Liver (tissue), 9 donors: ENCODE results near the gene PDZD2. TPM values are rescaled to one million over a fixed set of nuclear protein-coding genes. Genes with fewer than 3 reads are reported as not detected.

Experiments used
- DNase-seq: peaks from one replicate; pipeline ENCODE4 v3.0.0-alpha.2; 2017; ENCODE audit warnings: low spot score
- H3K27ac ChIP-seq, 2 donors: one replicate each; pipeline ENCODE4 v1.7.0; 2013; ENCODE audit warnings: inconsistent platforms in 2 of 2, low read length in 2 of 2, control low read depth in 1 of 2, low read depth in 1 of 2, mild to moderate bottlenecking in 1 of 2
- H3K27me3 ChIP-seq, 4 donors: one replicate each; pipeline versions ENCODE4 v1.6.1 to v1.7.0; 2013; ENCODE audit warnings: low read length in 3 of 4, inconsistent platforms in 1 of 4, mild to moderate bottlenecking in 1 of 4, moderate library complexity in 1 of 4; ENCODE audit not compliant: control insufficient read depth in 4 of 4, insufficient read depth in 4 of 4
- H3K36me3 ChIP-seq, 4 donors: one replicate each; pipeline versions ENCODE4 v1.6.1 to v1.7.0; 2013; ENCODE audit warnings: low read length in 3 of 4, mild to moderate bottlenecking in 3 of 4, low read depth in 1 of 4, moderate library complexity in 1 of 4; ENCODE audit not compliant: control insufficient read depth in 4 of 4, insufficient read depth in 3 of 4
- H3K4me1 ChIP-seq, 4 donors: one replicate each; pipeline versions ENCODE4 v1.6.1 to v1.7.0; 2013; ENCODE audit warnings: low read length in 3 of 4, mild to moderate bottlenecking in 3 of 4, moderate library complexity in 1 of 4; ENCODE audit not compliant: control insufficient read depth in 4 of 4, insufficient read depth in 4 of 4
- H3K4me3 ChIP-seq, 3 donors: one replicate each; pipeline versions ENCODE4 v1.6.1 to v1.7.0; 2013; ENCODE audit warnings: low read length in 3 of 3, control low read depth in 1 of 3, low read depth in 1 of 3, mild to moderate bottlenecking in 1 of 3
- H3K9ac ChIP-seq, 2 donors: one replicate each; pipeline ENCODE4 v1.7.0; 2013; ENCODE audit warnings: low read length in 2 of 2, mild to moderate bottlenecking in 2 of 2, moderate library complexity in 2 of 2, control low read depth in 1 of 2, low read depth in 1 of 2
- H3K9me3 ChIP-seq, 4 donors: one replicate each; pipeline versions ENCODE4 v1.6.1 to v1.7.0; 2013; ENCODE audit warnings: low read length in 3 of 4; ENCODE audit not compliant: control insufficient read depth in 4 of 4
- EGR1 ChIP-seq, 2 donors: IDR thresholded peaks; 2 replicates each; pipeline ENCODE4 v1.6.1; 2016 to 2018; ENCODE audit warnings: antibody characterized with exemption in 2 of 2, low read depth in 2 of 2
- FOXA2 ChIP-seq: IDR thresholded peaks from 2 replicates; pipeline ENCODE4 v1.6.1; 2016; ENCODE audit warnings: antibody characterized with exemption
- GABPA ChIP-seq, 2 donors: IDR thresholded peaks in 1 of 2; conservative IDR thresholded peaks in 1 of 2; 2 replicates each; pipeline ENCODE4 v1.6.1; 2016; ENCODE audit warnings: antibody characterized with exemption in 2 of 2, mild to moderate bottlenecking in 1 of 2, moderate library complexity in 1 of 2
- HNF4A ChIP-seq, 2 donors: conservative IDR thresholded peaks; 2 replicates each; pipeline ENCODE4 v1.6.1; 2016; ENCODE audit warnings: antibody characterized with exemption in 2 of 2, mild to moderate bottlenecking in 2 of 2
- HNF4G ChIP-seq: IDR thresholded peaks from 2 replicates; pipeline ENCODE4 v1.6.1; 2016; ENCODE audit warnings: antibody characterized with exemption
- JUND ChIP-seq, 2 donors: IDR thresholded peaks; 2 replicates each; pipeline ENCODE4 v1.6.1; 2016; ENCODE audit warnings: antibody characterized with exemption in 2 of 2
- MAX ChIP-seq: IDR thresholded peaks from 2 replicates; pipeline ENCODE4 v1.6.1; 2016; ENCODE audit warnings: antibody characterized with exemption
- NR2F2 ChIP-seq: IDR thresholded peaks from 2 replicates; pipeline ENCODE4 v1.6.1; 2016; ENCODE audit warnings: antibody characterized with exemption
- RAD21 ChIP-seq, 2 donors: IDR thresholded peaks; 2 replicates each; pipeline ENCODE4 v1.6.1; 2016; ENCODE audit warnings: antibody characterized with exemption in 2 of 2, mild to moderate bottlenecking in 2 of 2
- RXRA ChIP-seq, 2 donors: IDR thresholded peaks; 2 replicates each; pipeline ENCODE4 v1.6.1; 2017 to 2018; ENCODE audit warnings: antibody characterized with exemption in 2 of 2, mild to moderate bottlenecking in 1 of 2
- SP1 ChIP-seq: IDR thresholded peaks from 2 replicates; pipeline ENCODE4 v1.6.1; 2018; ENCODE audit warnings: antibody characterized with exemption, mild to moderate bottlenecking
- TAF1 ChIP-seq: conservative IDR thresholded peaks from 2 replicates; pipeline ENCODE4 v1.6.1; 2016; ENCODE audit warnings: antibody characterized with exemption, mild to moderate bottlenecking
- YY1 ChIP-seq: IDR thresholded peaks from 2 replicates; pipeline ENCODE4 v1.6.1; 2016; ENCODE audit warnings: antibody characterized with exemption, mild to moderate bottlenecking
- ZBTB33 ChIP-seq: IDR thresholded peaks from 2 replicates; pipeline ENCODE4 v1.6.1; 2016; ENCODE audit warnings: antibody characterized with exemption
- WGBS: extraction: QIAGEN DNeasy Blood & Tissue Kit; methylation state at CpG from one replicate; pipeline ENCODE4 v1.1.7; 2013; 5-methylcytosine and 5-hydroxymethylcytosine counted together
- polyA plus RNA-seq, 2 donors: library from polyadenylated mRNA; stranded (reverse) in 1 of 2; unstranded in 1 of 2; fragments of 200-250 nt in 1 of 2; fragments of >200 nt in 1 of 2; fragmentation: Nextera tagmentation in 1 of 2; extraction: Ambion mirVana in 1 of 2; gene quantifications; one replicate each; pipeline versions ENCODE4 v1.2.1 to v1.2.3, GENCODE V29; 2013 to 2015
- total RNA-seq, 2 donors: library from RNA; depleted of rRNA; stranded (reverse); fragments of >200 nt; gene quantifications; one replicate each; pipeline ENCODE4 v1.2.3, GENCODE V29; 2014
- TF ChIP-seq, protein P1 (sequence below): fragments of 150-350 bp; IDR thresholded peaks from 2 replicates; pipeline ENCODE4 v1.5.1; 2017; ENCODE audit warnings: improper control_type of control experiment, low read depth, low read length; ENCODE audit not compliant: missing input control
- TF ChIP-seq, protein P2 (sequence below): IDR thresholded peaks from 2 replicates; pipeline ENCODE4 v1.6.1; 2016; ENCODE audit warnings: antibody characterized with exemption, mild to moderate bottlenecking
- TF ChIP-seq, protein P3 (sequence below): IDR thresholded peaks from 2 replicates; pipeline ENCODE4 v1.6.1; 2016; ENCODE audit warnings: antibody characterized with exemption
- donor health status: healthy.
- donor health status: healthy.
- donor health status: healthy.
- donor health status: healthy.
- donor health status: healthy.

PDZD2 gene
- total and polyA plus RNA-seq, 4 donors, result 0.27 to 1.1 (median 0.54) TPM

GRCh38 chr5:31825518-31826068 is 186.7 kb downstream of the PDZD2 start:
- H3K9me3 ChIP-seq, result peaks cover 0 to 2% (median under 1%) of the 10 kb centered on the region in 4 donors
- no peaks in the 10 kb centered on the region for H3K4me1 ChIP-seq
- H3K4me3 ChIP-seq, result no peak overlapping the region
- WGBS, result 19% methylated on average over 8 of the region's 8 CpGs
- no peak for TF ChIP-seq EGR1 (IDR thresholded peaks at IDR 0.05; ENCODE audit: low read depth in 2 of 2)
- TF ChIP-seq RAD21 (IDR thresholded peaks at IDR 0.05), result peak; percentile 84 to 87
- TF ChIP-seq FOXA2, result no peak
- no peak for TF ChIP-seq ZBTB33
- TF ChIP-seq, protein P1, sequence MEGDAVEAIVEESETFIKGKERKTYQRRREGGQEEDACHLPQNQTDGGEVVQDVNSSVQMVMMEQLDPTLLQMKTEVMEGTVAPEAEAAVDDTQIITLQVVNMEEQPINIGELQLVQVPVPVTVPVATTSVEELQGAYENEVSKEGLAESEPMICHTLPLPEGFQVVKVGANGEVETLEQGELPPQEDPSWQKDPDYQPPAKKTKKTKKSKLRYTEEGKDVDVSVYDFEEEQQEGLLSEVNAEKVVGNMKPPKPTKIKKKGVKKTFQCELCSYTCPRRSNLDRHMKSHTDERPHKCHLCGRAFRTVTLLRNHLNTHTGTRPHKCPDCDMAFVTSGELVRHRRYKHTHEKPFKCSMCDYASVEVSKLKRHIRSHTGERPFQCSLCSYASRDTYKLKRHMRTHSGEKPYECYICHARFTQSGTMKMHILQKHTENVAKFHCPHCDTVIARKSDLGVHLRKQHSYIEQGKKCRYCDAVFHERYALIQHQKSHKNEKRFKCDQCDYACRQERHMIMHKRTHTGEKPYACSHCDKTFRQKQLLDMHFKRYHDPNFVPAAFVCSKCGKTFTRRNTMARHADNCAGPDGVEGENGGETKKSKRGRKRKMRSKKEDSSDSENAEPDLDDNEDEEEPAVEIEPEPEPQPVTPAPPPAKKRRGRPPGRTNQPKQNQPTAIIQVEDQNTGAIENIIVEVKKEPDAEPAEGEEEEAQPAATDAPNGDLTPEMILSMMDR, result peak; percentile 61
- no peak for TF ChIP-seq YY1
- TF ChIP-seq JUND (IDR thresholded peaks at IDR 0.05), result no peak
- no peak for TF ChIP-seq NR2F2
- no peak for TF ChIP-seq GABPA (IDR thresholded peaks at IDR 0.05 in 1 of 2, conservative IDR thresholded peaks at IDR 0.05 in 1 of 2)
- TF ChIP-seq RXRA (IDR thresholded peaks at IDR 0.05), result no peak
- TF ChIP-seq HNF4A (conservative IDR thresholded peaks at IDR 0.05), result no peak
- H3K27me3 ChIP-seq, result peaks cover 0 to 3% (median 1%) of the 10 kb centered on the region in 4 donors
- no peak overlapping the region for H3K9ac ChIP-seq
- peak; percentile 38 for DNase-seq
- no peak overlapping the region for H3K27ac ChIP-seq
- no peaks in the 10 kb centered on the region for H3K36me3 ChIP-seq

DNA sequence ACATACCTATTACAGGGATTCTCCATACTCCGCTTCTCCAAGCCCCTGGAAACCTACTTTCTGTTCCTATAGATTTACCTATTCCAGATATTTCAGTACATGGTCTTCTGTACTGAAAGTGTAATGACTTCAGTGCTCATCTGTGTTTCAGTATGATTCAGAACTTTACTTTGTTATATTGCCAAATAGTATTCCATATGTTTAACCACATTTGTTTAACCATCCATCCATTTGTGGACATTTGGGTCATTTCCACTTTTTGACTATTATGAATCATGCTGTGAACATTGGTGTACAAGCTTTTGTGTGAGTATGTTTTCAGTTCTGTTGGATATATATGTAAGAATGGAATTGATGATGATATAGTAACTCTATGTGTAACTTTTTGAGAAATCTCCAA is 188.9 kb downstream of the PDZD2 start:
- Histone ChIP-seq H3K27me3 (peaks cover 0 to 3% (median 1%) of the 10 kb centered on the region in 4 donors), H3K9ac (no peak overlapping the region), H3K36me3 (no peaks in the 10 kb centered on the region), H3K4me1 (no peaks in the 10 kb centered on the region), H3K4me3 (no peak overlapping the region), H3K27ac (no peak overlapping the region), H3K9me3 (peaks cover 0 to 2% (median under 1%) of the 10 kb centered on the region in 4 donors)
- no peak for DNase-seq
- TF ChIP-seq HNF4G, result no peak
- no peak for TF ChIP-seq TAF1
- TF ChIP-seq NR2F2, result no peak
- no peak for TF ChIP-seq MAX
- WGBS, result 100% methylated on average over 1 of the region's 1 CpG

- no peaks in the 10 kb centered on the region for H3K27me3 ChIP-seq
- WGBS, result 88% methylated on average over 4 of the region's 4 CpGs
- H3K27ac ChIP-seq, result no peak overlapping the region
- DNase-seq, result no peak
- H3K9ac ChIP-seq, result no peak overlapping the region
- peaks cover 0 to 2% (median under 1%) of the 10 kb centered on the region in 4 donors for H3K9me3 ChIP-seq
- no peak overlapping the region for H3K4me3 ChIP-seq
- H3K36me3 ChIP-seq, result no peaks in the 10 kb centered on the region
- no peaks in the 10 kb centered on the region for H3K4me1 ChIP-seq
- TF ChIP-seq ZBTB33, result no peak
- TF ChIP-seq NR2F2, result no peak
- no peak for TF ChIP-seq MAX
- TF ChIP-seq GABPA (IDR thresholded peaks at IDR 0.05 in 1 of 2, conservative IDR thresholded peaks at IDR 0.05 in 1 of 2), result no peak
- no peak for TF ChIP-seq SP1
- TF ChIP-seq, protein P2, sequence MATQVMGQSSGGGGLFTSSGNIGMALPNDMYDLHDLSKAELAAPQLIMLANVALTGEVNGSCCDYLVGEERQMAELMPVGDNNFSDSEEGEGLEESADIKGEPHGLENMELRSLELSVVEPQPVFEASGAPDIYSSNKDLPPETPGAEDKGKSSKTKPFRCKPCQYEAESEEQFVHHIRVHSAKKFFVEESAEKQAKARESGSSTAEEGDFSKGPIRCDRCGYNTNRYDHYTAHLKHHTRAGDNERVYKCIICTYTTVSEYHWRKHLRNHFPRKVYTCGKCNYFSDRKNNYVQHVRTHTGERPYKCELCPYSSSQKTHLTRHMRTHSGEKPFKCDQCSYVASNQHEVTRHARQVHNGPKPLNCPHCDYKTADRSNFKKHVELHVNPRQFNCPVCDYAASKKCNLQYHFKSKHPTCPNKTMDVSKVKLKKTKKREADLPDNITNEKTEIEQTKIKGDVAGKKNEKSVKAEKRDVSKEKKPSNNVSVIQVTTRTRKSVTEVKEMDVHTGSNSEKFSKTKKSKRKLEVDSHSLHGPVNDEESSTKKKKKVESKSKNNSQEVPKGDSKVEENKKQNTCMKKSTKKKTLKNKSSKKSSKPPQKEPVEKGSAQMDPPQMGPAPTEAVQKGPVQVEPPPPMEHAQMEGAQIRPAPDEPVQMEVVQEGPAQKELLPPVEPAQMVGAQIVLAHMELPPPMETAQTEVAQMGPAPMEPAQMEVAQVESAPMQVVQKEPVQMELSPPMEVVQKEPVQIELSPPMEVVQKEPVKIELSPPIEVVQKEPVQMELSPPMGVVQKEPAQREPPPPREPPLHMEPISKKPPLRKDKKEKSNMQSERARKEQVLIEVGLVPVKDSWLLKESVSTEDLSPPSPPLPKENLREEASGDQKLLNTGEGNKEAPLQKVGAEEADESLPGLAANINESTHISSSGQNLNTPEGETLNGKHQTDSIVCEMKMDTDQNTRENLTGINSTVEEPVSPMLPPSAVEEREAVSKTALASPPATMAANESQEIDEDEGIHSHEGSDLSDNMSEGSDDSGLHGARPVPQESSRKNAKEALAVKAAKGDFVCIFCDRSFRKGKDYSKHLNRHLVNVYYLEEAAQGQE, result no peak
- TF ChIP-seq, protein P3, sequence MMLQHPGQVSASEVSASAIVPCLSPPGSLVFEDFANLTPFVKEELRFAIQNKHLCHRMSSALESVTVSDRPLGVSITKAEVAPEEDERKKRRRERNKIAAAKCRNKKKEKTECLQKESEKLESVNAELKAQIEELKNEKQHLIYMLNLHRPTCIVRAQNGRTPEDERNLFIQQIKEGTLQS, result no peak
Observed at GRCh38 chr5:31832966-31833365, 194.0 kb downstream of the PDZD2 start.
